Thyroid gland (tissue), 4 donors: ENCODE measurements around the gene OR4E1.

Experiments
- POLR2A ChIP-seq, 2 donors: fragments of 450-650 bp; IDR thresholded peaks; one replicate each; pipeline ENCODE4 v1.6.1; 2017; ENCODE audit warnings: antibody characterized with exemption in 2 of 2, mild to moderate bottlenecking in 2 of 2, moderate library complexity in 1 of 2
- TF ChIP-seq, protein P1 (sequence below), 6 experiments: fragments of 200-600 bp in 3 of 6; fragments of 450-650 bp in 3 of 6; sonication (generic) in 3 of 6; IDR thresholded peaks; one replicate each; pipeline ENCODE4 v1.5.1; 2016 to 2019; ENCODE audit warnings: antibody characterized with exemption in 6 of 6, mild to moderate bottlenecking in 2 of 6, inconsistent platforms in 1 of 6, moderate library complexity in 1 of 6

DNA sequence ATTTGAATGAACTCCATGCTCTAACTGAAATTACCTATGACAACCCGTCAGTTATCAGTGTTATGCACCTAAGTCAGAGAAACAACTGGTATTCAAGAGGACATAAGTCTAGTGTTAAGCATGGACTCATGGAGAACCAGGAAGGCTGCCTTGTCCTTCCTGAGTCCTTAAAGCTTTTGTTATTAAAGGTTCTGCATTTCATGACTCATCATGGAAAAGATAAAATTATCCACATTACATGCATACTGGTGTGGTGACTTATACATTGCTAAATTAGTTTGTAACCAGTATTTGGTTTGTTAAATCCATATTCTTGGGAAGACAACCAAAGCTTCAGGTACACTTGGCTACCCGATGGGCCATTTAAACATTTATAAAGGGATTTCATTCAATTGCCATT lies 6.5 kb upstream of the OR4E1 start:
- TF ChIP-seq, protein P1, sequence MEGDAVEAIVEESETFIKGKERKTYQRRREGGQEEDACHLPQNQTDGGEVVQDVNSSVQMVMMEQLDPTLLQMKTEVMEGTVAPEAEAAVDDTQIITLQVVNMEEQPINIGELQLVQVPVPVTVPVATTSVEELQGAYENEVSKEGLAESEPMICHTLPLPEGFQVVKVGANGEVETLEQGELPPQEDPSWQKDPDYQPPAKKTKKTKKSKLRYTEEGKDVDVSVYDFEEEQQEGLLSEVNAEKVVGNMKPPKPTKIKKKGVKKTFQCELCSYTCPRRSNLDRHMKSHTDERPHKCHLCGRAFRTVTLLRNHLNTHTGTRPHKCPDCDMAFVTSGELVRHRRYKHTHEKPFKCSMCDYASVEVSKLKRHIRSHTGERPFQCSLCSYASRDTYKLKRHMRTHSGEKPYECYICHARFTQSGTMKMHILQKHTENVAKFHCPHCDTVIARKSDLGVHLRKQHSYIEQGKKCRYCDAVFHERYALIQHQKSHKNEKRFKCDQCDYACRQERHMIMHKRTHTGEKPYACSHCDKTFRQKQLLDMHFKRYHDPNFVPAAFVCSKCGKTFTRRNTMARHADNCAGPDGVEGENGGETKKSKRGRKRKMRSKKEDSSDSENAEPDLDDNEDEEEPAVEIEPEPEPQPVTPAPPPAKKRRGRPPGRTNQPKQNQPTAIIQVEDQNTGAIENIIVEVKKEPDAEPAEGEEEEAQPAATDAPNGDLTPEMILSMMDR (IDR thresholded peaks at IDR 0.05) = no peak
- no peak for TF ChIP-seq POLR2A (IDR thresholded peaks at IDR 0.05)
